B cell (primary cell): ENCODE results near the gene BYSL.
A peak's percentile ranks its signal among the peaks of the same experiment; 100 is the strongest.

Source experiments
- EZH2 ChIP-seq: IDR thresholded peaks from 2 replicates; pipeline ENCODE4 v1.6.1; 2012; ENCODE audit warnings: borderline replicate concordance, low read depth, mild to moderate bottlenecking, moderate library complexity, low read length; ENCODE audit not compliant: insufficient read depth, poor library complexity, severe bottlenecking
- TF ChIP-seq, protein P1 (sequence below): fragments of 200-600 bp; IDR thresholded peaks from one replicate; pipeline ENCODE4 v1.8.0; 2022; ENCODE audit warnings: antibody characterized with exemption, mild to moderate bottlenecking

DNA sequence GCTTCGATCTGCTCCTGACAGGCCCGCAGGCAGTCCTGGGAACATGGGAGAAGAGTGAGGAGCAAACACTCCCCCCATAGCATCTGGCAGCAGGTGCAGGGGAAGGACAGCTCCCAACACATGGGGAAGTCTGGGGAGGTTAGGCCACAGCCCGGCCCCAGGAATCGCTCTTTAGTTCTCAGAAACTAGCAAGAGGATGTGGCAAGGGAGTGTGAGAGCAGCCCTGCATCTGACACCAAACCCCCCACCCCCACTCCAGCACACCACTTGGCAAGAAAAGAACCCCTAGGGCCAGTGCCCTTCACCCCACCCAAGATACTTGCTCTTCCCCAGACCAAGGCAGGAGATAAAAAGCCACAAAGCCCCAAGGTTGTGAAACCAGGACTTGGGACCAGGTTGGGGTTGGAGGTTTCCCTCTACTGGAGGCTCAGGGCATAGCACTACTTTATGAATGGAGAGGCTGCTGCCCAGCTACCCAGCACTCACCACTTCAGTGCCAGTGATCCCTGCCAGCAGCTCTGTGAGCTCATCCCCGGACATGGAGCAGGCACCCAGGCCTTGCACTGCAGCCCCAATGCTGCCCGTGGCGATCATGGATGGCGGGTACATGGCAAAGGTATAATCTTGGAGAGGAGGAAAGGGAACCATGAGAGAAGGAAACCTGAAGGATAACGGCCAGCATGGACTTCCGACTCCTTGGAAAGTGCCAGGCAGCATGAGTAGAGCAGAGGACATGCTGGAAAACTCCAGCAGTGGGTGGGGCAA is 15.0 kb downstream of the BYSL start:
- TF ChIP-seq EZH2: no peak
- TF ChIP-seq, protein P1, sequence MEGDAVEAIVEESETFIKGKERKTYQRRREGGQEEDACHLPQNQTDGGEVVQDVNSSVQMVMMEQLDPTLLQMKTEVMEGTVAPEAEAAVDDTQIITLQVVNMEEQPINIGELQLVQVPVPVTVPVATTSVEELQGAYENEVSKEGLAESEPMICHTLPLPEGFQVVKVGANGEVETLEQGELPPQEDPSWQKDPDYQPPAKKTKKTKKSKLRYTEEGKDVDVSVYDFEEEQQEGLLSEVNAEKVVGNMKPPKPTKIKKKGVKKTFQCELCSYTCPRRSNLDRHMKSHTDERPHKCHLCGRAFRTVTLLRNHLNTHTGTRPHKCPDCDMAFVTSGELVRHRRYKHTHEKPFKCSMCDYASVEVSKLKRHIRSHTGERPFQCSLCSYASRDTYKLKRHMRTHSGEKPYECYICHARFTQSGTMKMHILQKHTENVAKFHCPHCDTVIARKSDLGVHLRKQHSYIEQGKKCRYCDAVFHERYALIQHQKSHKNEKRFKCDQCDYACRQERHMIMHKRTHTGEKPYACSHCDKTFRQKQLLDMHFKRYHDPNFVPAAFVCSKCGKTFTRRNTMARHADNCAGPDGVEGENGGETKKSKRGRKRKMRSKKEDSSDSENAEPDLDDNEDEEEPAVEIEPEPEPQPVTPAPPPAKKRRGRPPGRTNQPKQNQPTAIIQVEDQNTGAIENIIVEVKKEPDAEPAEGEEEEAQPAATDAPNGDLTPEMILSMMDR: peak; percentile 83
